Fibroblast of skin of right biceps (primary cell): ENCODE measurements around the gene TRIM15.
"Not testable (repeated sequence)": the region's sequence is repeated elsewhere in the genome, so short reads cannot be mapped to it uniquely, and the experiment has no call there.

Source experiments
- DNase-seq: peaks from one replicate; pipeline ENCODE4 v3.0.0-alpha.2; 2013

Gene TRIM15

GRCh38 chr6:30163090-30163917 is at the start of gene TRIM15:
Gene TRIM15 (plus strand): TSS chr6:30163546. CDS start chr6:30163685, 139 bp downstream.
- DNase-seq = no peak

- no peak for DNase-seq
Measured at GRCh38 chr6:30113841-30114240, 49.5 kb upstream of the TRIM15 start.

- no peak for DNase-seq
Measured at GRCh38 chr6:30116724-30117123, 46.6 kb upstream of the TRIM15 start.

- DNase-seq = not testable (repeated sequence)
Measured at GRCh38 chr6:30118691-30119090, 44.7 kb upstream of the TRIM15 start.

- no peak for DNase-seq
Measured at GRCh38 chr6:30121446-30122366, 41.6 kb upstream of the TRIM15 start.

GRCh38 chr6:30122515-30122914 is 40.8 kb upstream of the TRIM15 start:
- DNase-seq = no peak

GRCh38 chr6:30127238-30128093 is 35.9 kb upstream of the TRIM15 start:
- DNase-seq = no peak

GRCh38 chr6:30129265-30130178 is 33.8 kb upstream of the TRIM15 start:
- no peak for DNase-seq

- no peak for DNase-seq
Measured at GRCh38 chr6:30130179-30130679, 33.1 kb upstream of the TRIM15 start.

- peak; percentile 80 for DNase-seq
Measured at GRCh38 chr6:30130887-30131862, 32.2 kb upstream of the TRIM15 start.

- no peak for DNase-seq
Measured at GRCh38 chr6:30131947-30132497, 31.3 kb upstream of the TRIM15 start.

- peak; percentile 10 for DNase-seq
Measured at GRCh38 chr6:30135147-30135546, 28.2 kb upstream of the TRIM15 start.

- no peak for DNase-seq
Measured at GRCh38 chr6:30135757-30136156, 27.6 kb upstream of the TRIM15 start, which contains the start of gene TRIM40. Gene TRIM40 (plus strand): TSS chr6:30136140. CDS start chr6:30137037, 897 bp downstream.

- no peak for DNase-seq
Measured at GRCh38 chr6:30136570-30137286, 26.6 kb upstream of the TRIM15 start.

- DNase-seq = not testable (repeated sequence)
Measured at GRCh38 chr6:30140240-30140639, 23.1 kb upstream of the TRIM15 start.

GRCh38 chr6:30142665-30143064 is 20.7 kb upstream of the TRIM15 start:
- DNase-seq = no peak

- no peak for DNase-seq
Measured at GRCh38 chr6:30143780-30144179, 19.6 kb upstream of the TRIM15 start.

GRCh38 chr6:30144811-30145210 is 18.5 kb upstream of the TRIM15 start:
- DNase-seq = no peak

GRCh38 chr6:30145818-30146217 is 17.5 kb upstream of the TRIM15 start:
- DNase-seq = no peak
